GM12865 (cell line): ENCODE results near the gene PIK3IP1.

Experiments
- DNase-seq: peaks from one replicate; pipeline ENCODE4 v3.0.0; 2010; ENCODE audit warnings: low read depth
- H3K4me3 ChIP-seq: 2 replicates; pipeline ENCODE4 v1.5.1; 2011; ENCODE audit warnings: mild to moderate bottlenecking, low read depth, low read length, control low read depth
- TF ChIP-seq, protein P1 (sequence below): IDR thresholded peaks from 2 replicates; pipeline ENCODE4 v1.5.1; 2011; ENCODE audit warnings: low read length, control low read depth, low read depth, inconsistent platforms; ENCODE audit not compliant: insufficient read depth; ENCODE audit errors: missing control alignments

Gene PIK3IP1

DNA sequence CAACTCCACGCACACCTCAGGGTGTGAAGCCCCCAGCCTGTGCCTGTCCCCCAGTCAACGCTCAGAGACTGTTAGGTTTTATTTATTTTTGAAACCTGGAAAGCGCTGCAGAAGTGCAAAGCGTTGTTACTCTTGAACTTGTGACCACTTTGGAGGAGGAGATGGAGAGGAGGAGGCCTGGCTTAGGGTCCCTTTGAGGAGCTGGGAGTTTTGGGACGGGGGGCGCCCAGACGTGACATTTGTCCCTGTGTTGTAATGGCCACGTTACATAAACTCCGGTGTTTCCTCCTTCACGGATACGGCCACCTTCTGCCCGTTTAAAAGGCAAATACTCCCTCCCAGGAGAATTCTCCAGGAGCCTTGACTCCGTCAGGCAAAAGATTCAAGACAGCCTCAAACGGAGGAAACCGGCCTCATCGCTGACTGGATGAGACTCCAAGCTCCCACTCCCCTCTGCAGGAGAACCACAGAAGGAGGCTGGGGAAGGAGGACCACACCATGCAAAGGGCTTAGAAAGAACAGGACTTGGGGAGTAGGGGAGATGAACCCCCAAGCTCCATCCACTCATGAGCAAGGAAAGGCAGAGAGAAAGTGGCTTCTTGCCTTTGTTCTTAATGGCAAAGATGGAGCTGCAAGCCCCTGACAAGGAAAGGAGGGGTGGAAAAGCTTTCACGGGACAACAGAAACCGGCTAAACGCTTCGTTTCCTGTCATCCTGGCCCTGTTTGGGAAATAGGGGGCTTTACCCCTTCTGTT, 630 bp downstream of the PIK3IP1 start:
- H3K4me3 ChIP-seq: peak overlapping the region; percentile 61
- TF ChIP-seq, protein P1, sequence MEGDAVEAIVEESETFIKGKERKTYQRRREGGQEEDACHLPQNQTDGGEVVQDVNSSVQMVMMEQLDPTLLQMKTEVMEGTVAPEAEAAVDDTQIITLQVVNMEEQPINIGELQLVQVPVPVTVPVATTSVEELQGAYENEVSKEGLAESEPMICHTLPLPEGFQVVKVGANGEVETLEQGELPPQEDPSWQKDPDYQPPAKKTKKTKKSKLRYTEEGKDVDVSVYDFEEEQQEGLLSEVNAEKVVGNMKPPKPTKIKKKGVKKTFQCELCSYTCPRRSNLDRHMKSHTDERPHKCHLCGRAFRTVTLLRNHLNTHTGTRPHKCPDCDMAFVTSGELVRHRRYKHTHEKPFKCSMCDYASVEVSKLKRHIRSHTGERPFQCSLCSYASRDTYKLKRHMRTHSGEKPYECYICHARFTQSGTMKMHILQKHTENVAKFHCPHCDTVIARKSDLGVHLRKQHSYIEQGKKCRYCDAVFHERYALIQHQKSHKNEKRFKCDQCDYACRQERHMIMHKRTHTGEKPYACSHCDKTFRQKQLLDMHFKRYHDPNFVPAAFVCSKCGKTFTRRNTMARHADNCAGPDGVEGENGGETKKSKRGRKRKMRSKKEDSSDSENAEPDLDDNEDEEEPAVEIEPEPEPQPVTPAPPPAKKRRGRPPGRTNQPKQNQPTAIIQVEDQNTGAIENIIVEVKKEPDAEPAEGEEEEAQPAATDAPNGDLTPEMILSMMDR: no peak
- no peak for DNase-seq

DNA sequence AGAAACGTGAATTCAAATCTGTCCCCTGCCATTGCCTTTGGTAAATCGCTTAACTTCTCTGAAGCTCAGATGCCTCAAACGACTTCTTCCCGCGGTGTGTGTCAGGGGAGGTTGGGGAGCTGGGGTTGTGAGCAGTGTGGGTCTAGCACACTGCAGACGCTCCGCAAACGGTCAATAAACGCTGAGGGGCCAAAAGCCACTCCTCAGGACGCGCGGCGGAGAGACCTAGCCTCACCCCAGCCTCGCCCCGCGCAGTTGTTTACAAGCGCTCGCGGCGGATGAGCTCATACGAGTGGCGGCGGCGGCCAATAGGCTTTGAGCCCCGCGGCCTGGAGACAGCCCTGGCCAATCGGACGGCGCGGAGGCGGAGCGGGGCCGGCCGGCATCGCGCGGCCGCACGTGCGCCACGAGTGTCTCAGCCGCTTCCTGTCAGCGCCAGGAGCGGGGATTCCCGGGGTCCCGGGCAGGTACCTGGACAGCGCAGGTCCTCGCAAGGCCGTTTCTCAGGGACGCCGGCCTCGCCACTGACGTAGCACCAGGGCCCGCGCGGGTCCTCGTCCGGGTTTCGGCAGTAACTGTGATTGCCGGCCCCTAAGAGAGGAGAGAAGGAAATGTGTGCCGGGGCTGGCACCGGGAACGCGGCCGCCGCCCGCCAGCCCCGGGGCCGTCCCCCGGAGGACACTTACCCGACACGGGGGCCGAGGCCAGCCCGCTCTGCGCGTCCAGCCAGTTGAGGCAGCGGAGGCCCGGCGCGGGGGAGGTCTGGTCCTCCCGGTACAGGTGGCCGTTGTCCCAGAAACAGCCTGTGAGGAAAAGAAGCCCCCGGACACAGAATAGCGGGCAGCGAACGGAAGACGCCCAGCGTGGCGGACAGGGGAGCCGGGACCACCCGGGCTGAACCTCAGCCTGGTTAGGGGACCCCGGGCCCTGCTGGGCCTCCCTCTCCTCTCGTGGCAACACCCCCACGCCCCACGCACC, 1.5 kb downstream of the PIK3IP1 start:
- TF ChIP-seq, protein P1: no peak
- H3K4me3 ChIP-seq: peak overlapping the region; percentile 61
- DNase-seq: peak; percentile 95

DNA sequence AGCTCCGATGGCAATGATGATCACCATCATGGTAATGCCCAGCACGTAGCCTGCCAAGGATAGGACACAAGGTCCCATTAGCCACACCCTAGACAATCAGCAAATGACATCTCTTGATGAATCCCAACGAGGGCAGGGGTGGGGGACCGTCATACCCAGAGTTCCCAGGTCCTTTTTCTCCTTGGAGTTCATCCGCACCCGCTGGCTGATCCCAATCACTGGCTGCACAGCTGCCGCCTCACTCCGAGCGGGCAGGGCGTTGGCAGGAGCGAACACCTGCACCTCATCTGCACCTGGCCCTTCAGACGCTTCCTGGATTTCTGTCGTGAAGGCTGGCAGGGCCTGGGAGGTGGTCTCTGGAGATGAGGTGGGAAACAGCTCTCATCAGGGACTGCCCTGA, 2.9 kb downstream of the PIK3IP1 start:
- H3K4me3 ChIP-seq: peak overlapping the region; percentile 61
- no peak for DNase-seq
- TF ChIP-seq, protein P1: no peak

DNA sequence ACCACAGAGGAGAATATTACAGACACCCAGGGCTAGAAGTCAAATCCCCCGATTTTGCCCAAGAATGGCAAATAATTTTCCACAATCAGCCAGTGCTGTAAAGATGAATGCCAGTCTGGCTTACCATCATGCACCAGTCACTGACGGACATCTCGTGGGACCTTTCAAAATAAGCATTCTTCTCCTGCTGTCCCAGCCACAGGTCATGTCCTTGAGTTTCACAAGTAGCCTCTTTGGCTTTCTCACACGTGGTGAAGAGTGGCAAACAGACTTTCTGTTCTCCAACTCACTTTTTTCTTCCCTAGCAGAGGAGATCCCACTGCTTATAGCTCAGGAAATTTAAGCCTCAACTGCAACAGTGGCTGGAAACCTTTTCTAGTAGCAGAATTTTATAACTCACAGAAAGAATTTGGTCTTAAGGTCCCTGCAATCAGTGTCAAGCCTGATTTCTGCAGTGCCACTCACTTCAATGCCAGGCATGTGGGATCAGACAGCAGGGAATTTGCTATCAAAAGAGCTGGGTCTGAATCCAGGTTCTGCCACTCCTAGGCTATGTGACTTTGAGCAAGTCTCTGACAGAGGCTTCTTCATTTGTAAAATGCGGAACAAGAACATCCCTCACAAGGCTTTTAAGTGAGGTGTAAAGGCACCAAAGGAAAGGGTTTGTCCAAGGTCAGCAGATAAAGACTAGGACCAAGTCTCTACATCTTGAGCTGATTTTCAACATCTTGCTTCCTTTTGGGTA, 3.6 kb downstream of the PIK3IP1 start:
- no peak for DNase-seq
- TF ChIP-seq, protein P1: no peak
- no peak overlapping the region for H3K4me3 ChIP-seq

DNA sequence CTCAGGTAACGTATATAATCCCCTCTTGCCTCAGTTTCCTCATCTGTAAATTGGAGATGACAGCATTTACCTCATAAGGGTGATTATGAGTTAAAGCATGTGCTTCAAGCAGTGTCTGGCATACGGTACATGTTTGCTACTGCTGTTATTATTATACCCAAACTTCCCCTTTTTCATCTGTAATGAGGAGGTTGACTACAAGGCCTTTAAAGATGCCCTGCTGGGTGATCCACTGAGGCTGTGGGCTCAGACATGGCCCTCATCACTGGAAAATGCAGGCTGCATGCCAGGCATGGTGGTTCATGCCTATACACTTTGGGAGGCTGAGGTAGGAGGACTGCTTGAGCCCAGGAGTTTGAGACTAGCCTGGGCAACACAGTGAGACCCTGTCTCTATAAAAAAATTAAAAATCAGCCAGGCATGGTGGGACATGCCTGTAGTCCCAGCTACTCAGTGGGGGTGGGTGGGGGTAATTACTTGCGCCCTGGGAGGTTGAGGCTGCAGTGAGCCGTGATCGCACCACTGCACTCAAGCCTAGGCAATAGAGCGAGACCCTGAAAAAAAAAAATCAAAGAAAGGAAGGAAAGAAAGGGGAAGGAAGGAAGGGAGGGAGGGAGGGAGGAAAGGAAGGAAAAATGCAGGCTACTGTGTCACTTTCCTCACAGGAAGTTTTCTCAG, 4.3 kb downstream of the PIK3IP1 start:
- no peak for DNase-seq
- TF ChIP-seq, protein P1: no peak
- H3K4me3 ChIP-seq: no peak overlapping the region

DNA sequence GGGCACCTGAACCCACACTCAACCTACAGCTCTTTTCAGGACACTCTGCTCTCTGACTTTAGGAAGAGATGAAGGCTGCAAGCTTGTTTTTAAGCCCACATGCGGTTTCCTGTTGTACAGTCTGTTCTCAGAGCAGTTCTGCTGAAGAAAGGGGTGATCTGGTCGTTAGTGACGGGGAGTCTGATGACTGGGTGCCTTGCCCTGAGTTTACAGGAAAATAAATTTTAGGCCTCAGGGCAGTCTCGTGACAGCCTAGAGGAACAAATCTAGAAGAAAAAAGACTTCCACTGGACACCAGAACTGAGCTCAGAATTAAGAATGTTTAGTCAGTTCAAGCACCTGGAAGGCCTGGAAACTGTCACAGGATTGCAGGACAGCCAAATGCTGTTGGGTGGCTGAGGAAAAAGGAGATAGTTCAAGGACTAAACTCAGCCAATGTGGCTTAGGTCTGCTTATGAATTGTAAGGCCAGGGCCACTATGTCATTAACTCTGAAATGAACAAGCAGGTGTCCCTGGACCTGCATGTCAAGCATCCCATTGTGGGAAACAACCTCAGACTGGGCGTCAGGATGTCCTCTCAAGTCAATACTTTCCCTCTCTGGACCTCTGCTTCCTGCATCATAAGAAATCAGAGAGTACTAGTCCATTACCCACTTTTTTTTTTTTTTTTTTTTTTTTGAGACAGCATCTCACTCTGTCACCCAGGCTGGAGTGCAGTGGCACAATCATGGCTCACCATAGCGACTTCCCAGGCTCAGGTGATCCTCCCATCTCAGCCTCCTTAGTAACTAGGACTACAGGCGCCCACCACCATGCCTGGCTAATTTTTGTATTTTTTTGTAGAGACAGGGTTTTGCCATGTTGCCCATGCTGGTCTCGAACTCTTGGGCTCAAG, 5.7 kb downstream of the PIK3IP1 start:
- peak; percentile 44 for DNase-seq
- TF ChIP-seq, protein P1: no peak
- H3K4me3 ChIP-seq: no peak overlapping the region
